ENCODE data around the gene NEK10. TPM values are rescaled to one million over a fixed set of nuclear protein-coding genes. Genes with fewer than 3 reads are reported as not detected.

Gene NEK10
- total and polyA plus RNA-seq, 2 of the 13 experiments (the other 11 are each of a cell fraction or from before 2014, with no cell fraction given) = 2.8 to 14.2 TPM

- TF ChIP-seq ZNF430 (CRISPR knock-in tag; IDR thresholded peaks at IDR 0.05) (no peak), ZNF713 (CRISPR knock-in tag; IDR thresholded peaks at IDR 0.05) (no peak), EP300 (IDR thresholded peaks at IDR 0.05; ENCODE audit: low read depth in 2 of 2, low read length in 2 of 2) (no peak), EP300 (CRISPR knock-in tag; IDR thresholded peaks at IDR 0.05; ENCODE audit: borderline replicate concordance) (no peak), MED1 (CRISPR knock-in tag; IDR thresholded peaks at IDR 0.05) (0 out of 2 replicates have a peak, but pooled peaks have one; percentile 41), KDM2A (CRISPR knock-in tag; IDR thresholded peaks at IDR 0.05; ENCODE audit: borderline replicate concordance, low read depth) (0 out of 2 replicates have a peak, but pooled peaks have one; percentile 24), HDAC6 (IDR thresholded peaks at IDR 0.05; ENCODE audit: low read depth, low read length) (no peak), BRCA1 (CRISPR knock-in tag; IDR thresholded peaks at IDR 0.05) (no peak), ELF1 (CRISPR knock-in tag; IDR thresholded peaks at IDR 0.05) (no peak), MAF1 (CRISPR knock-in tag; IDR thresholded peaks at IDR 0.05; ENCODE audit: borderline replicate concordance) (no peak), RFXANK (CRISPR knock-in tag; IDR thresholded peaks at IDR 0.05) (no peak), YEATS4 (CRISPR knock-in tag; IDR thresholded peaks at IDR 0.05; ENCODE audit: borderline replicate concordance) (no peak), CHD4 (IDR thresholded peaks at IDR 0.05; ENCODE audit: borderline replicate concordance, low read length) (no peak), NFIB (CRISPR knock-in tag; IDR thresholded peaks at IDR 0.05; ENCODE audit: borderline replicate concordance) (no peak), CTCF (CRISPR knock-in tag; IDR thresholded peaks at IDR 0.05) (peak; percentile 75), SNAPC2 (CRISPR knock-in tag; IDR thresholded peaks at IDR 0.05) (no peak), ZNF256 (CRISPR knock-in tag; conservative IDR thresholded peaks at IDR 0.05) (no peak), AFF4 (CRISPR knock-in tag; IDR thresholded peaks at IDR 0.05) (no peak), TP53 (CRISPR knock-in tag; conservative IDR thresholded peaks at IDR 0.05) (no peak), SKIL (CRISPR knock-in tag; IDR thresholded peaks at IDR 0.05; ENCODE audit: borderline replicate concordance) (no peak), RXRB (CRISPR knock-in tag; IDR thresholded peaks at IDR 0.05; ENCODE audit: borderline replicate concordance) (peak; percentile 50), NFYC (CRISPR knock-in tag; IDR thresholded peaks at IDR 0.05) (no peak), NFRKB (IDR thresholded peaks at IDR 0.05) (no peak)
These were observed 11.4 kb downstream of the NEK10 start (continued) for GRCh38 chr3:27357665-27358258.

Data from HepG2 (cell line).